Testis (tissue), 2 donors: ENCODE results near the gene CDK14.

Experiments
- CTCF ChIP-seq, 3 experiments: fragments of 450-650 bp in 2 of 3; fragments of 200-600 bp in 1 of 3; sonication (generic) in 1 of 3; IDR thresholded peaks; one replicate each; pipeline ENCODE4 v1.5.1; 2016 to 2019; ENCODE audit warnings: antibody characterized with exemption in 3 of 3, mild to moderate bottlenecking in 2 of 3, moderate library complexity in 1 of 3
- POLR2A ChIP-seq: fragments of 450-650 bp; IDR thresholded peaks from one replicate; pipeline ENCODE4 v1.6.1; 2017; ENCODE audit warnings: antibody characterized with exemption, mild to moderate bottlenecking, moderate library complexity

- TF ChIP-seq CTCF (IDR thresholded peaks at IDR 0.05): no peak
- TF ChIP-seq POLR2A: no peak
These were observed 245.8 kb downstream of the CDK14 start for GRCh38 chr7:90841759-90842429.
